Ramos (cell line): ENCODE measurements around the gene NOP9.

ENCODE experiments used
- in situ Hi-C: fragments of 300-500 bp; cut with MboI; formaldehyde crosslinking; loops from one replicate; pipeline ENCODE4 v1.14.3; 2022; ENCODE audit warnings: low sequenced_read_pairs; ENCODE audit not compliant: unreplicated experiment

NOP9 gene

DNA sequence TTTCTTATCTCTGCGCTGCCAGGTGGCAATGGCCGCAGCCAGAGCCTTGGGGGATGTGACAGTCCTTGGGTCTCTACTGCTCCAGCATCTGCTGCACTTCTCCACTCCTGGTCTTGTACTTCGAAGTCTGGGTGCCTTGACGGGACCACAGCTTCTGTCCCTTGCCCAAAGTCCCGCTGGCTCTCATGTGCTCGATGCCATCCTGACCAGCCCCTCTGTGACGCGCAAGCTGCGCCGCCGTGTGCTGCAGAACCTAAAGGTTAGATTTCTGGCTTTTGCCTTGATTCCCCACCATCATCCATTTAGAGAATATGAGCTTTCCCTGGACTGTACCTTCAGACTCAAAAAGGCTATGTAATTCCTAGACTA is 4.4 kb downstream of the NOP9 start:
- in situ Hi-C loops, result no loop called here

DNA sequence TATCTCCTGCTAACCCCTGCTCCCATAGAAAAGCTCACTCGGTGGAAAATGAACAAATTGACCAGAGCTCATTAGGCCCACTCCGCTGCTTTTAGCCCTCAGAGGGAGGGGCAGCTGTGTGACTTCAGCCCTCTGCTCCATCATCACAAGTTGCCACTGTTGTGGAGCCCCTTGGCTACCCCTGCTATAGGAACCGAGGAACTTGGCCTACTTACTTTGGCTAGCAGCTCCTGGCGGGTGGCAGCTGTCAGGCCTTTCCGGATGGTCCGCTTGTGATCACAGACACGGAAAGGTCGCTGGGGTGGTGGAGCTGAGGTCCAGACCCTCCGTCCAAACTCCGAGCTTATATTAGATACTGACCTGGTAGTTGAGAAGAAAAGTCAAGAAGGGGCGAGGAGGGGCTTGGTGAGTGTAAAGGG is 7.5 kb downstream of the NOP9 start:
- in situ Hi-C loops, result no loop called here

DNA sequence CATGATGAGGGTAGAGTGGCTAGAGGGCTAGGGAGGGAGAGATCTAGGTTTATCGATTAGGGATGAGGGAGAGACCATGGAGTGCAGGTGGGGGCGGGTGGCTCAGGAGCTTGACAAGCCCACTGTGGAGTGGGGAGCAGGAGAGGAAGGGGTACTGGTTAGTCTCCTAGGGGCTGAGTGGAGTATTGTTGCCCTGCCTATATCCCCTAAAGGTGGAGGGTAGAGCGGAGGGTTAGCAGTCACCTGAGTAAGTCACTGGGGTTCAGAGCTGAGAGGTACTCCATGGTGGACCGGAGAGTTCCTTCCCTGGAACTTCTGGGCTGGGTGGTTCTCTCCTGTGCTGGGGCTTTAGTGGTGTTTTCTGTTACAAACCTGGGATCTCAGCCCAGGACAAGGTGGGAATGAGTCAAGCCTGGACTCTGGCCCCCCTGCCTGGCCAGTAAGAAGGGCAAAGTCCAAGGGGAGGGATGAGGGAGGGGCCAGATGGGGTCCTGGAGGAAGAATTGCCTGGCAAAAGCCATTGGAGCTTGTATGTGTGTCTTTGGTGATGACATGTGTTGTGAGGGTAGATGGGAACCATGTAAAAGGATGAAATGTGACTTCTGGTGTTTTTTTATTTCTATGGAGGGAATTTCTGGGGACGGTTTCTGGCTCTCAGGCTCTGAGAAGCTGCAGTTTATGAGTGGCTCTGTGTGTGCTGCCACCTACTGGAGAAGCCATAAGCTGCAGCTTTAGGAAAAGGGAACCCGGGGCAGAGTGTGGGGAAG is 8.1 kb downstream of the NOP9 start, which contains the start of gene CIDEB:
TSS of gene CIDEB (minus strand) at position 403 of the 767 bp plus-strand sequence. CDS start at position 284, 119 bp downstream.
- in situ Hi-C loops, result no loop called here

GRCh38 chr14:24308342-24309124 is 8.9 kb downstream of the NOP9 start:
- in situ Hi-C loops, result no loop called here

GRCh38 chr14:24309538-24310264 is 10.1 kb downstream of the NOP9 start, which contains the start of gene LTB4R2:
Gene LTB4R2, plus strand, starts transcription at chr14:24310140. Its CDS starts 525 bp downstream, at chr14:24310665.
- in situ Hi-C loops, result no loop called here

DNA sequence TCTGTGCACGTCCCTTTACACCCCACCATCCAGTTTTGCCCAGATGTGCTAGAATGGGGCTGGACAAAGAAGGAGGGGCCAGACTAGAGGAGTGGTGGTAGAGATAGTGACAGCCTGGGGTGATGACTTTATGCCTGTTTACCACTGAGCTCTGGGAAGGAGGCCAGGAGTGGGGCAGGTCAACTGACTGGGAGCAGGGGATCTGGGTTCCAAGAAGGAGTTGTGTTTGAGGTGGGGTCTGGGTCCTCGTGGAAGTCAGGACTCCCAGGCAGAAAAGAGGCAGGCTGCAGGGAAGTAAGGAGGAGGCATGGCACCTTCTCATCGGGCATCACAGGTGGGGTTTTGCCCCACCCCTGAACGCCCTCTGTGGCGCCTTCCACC is 10.6 kb downstream of the NOP9 start:
- in situ Hi-C loops, result no loop called here

DNA sequence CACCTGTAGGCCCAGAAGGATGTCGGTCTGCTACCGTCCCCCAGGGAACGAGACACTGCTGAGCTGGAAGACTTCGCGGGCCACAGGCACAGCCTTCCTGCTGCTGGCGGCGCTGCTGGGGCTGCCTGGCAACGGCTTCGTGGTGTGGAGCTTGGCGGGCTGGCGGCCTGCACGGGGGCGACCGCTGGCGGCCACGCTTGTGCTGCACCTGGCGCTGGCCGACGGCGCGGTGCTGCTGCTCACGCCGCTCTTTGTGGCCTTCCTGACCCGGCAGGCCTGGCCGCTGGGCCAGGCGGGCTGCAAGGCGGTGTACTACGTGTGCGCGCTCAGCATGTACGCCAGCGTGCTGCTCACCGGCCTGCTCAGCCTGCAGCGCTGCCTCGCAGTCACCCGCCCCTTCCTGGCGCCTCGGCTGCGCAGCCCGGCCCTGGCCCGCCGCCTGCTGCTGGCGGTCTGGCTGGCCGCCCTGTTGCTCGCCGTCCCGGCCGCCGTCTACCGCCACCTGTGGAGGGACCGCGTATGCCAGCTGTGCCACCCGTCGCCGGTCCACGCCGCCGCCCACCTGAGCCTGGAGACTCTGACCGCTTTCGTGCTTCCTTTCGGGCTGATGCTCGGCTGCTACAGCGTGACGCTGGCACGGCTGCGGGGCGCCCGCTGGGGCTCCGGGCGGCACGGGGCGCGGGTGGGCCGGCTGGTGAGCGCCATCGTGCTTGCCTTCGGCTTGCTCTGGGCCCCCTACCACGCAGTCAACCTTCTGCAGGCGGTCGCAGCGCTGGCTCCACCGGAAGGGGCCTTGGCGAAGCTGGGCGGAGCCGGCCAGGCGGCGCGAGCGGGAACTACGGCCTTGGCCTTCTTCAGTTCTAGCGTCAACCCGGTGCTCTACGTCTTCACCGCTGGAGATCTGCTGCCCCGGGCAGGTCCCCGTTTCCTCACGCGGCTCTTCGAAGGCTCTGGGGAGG is 11.3 kb downstream of the NOP9 start, which contains the start of gene LTB4R:
TSS of gene LTB4R (plus strand) at position 857 of the 959 bp plus-strand sequence. CDS start 4,150 bp downstream, outside the sequence.
- in situ Hi-C loops, result no loop called here

GRCh38 chr14:24311837-24312615 is 12.4 kb downstream of the NOP9 start:
- in situ Hi-C loops, result no loop called here

DNA sequence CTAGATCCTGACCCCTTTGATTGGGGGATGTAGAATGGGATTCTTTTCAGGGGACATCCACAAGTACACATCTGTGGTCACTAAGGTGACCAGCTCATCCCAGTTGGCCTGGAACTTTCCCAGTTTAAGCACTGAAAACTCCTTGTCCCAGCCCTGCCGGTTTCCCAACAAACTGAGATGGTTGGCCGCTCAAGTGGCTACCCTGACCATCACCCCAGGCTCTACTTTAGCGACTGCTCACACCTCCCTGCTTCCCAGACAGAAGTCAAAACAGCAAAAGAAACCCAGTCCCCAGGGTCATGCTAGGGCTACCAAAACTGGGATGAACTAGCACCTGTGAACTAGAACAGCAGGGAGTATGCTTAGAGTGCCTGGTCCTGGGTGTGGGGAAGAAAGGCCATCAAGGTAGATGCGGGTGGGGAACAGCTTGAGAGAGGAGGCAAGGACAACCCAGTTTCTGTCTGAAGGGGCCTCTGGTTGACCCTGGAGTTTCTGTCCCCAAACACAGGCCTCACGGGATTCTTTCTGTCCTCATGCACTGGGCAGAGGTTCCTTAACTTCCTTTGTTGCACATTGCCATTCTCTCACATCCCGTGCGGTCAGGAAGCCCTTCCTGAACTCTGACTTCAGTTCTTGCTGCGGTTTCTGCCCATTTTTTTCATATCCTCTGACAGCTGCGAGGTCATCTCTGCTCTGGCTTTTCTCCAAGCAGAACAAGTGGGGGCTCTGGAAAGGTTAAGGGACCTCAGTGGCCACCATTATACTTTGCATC is 13.3 kb downstream of the NOP9 start:
- in situ Hi-C loops, result no loop called here

DNA sequence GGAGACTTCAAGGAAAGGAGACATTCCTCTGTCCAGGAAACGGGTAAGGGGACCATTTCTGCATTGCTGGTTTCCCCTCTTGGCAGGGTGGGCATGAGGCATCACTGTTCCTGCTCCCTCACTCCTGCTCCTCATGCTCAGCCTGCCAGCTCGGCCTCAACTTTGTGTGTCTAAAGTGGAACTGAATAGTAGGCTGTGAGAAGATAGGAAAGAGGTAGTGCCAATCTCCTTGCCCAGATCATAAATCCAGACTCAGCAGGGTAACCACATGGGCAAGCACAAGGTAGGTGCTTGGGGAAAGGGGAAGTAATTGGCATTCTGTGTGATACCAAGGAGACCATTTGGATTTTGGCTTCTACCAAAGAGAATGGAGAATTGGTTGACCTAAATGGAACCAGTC is 14.3 kb downstream of the NOP9 start:
- in situ Hi-C loops, result no loop called here

DNA sequence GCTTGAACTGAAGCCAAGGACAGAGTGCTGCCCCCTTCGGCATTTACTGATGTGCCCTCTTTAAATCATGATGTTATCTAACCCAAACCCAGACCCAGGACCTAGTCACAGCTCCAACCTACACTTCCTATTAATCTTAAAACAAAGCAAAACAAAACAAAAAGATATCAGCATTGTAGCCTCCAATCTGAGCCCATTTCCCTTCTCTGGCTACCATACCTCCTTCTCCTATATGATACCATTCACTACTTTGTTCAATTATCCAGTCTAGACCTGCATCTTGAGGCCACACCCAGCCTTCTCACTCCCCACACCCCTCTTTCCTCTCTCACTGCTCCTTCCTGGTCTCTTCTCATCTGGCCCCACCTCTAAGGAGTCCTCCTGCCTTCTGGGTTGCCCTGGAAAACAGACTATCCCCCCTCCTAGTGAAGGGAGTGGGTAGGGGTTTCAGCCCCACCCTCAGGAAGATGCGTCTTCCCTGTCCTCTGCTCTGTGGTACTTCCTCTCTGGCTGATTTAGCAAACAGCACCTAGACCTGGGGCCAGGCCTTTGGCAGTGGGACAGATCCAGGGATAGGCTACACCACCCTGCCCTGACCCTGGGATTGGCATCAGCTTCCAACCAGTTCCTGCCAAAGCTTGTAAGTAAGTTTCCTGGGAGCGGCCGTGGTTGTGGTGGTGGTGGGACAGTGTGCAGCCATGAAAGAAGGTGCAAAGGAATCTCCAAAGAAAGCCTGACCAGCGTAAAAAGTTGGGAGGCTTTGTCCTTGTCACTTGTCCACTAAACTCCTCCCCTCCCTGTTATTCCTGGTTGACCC is 14.9 kb downstream of the NOP9 start:
- in situ Hi-C loops, result no loop called here

DNA sequence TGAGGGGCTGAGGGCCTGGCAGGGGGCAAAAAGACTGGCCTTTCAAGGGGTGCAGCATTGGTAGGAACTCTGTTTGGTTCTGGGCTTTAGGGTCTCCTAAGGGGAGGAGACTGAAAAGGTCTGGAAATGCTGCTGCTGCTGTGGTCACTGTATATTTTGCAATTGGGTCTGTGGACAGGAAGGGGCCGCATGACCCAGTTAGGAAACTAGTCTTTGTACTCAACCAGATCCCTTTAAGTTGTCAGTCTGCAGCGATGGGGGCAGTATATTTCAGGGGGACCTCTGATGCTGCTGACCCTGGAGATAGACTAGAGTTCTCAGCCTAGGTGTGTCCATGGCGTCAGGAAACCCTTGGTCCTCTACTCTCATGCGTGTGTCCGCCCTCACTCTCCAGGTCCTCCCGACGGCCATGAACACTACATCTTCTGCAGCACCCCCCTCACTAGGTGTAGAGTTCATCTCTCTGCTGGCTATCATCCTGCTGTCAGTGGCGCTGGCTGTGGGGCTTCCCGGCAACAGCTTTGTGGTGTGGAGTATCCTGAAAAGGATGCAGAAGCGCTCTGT is 15.7 kb downstream of the NOP9 start:
- in situ Hi-C loops, result no loop called here

DNA sequence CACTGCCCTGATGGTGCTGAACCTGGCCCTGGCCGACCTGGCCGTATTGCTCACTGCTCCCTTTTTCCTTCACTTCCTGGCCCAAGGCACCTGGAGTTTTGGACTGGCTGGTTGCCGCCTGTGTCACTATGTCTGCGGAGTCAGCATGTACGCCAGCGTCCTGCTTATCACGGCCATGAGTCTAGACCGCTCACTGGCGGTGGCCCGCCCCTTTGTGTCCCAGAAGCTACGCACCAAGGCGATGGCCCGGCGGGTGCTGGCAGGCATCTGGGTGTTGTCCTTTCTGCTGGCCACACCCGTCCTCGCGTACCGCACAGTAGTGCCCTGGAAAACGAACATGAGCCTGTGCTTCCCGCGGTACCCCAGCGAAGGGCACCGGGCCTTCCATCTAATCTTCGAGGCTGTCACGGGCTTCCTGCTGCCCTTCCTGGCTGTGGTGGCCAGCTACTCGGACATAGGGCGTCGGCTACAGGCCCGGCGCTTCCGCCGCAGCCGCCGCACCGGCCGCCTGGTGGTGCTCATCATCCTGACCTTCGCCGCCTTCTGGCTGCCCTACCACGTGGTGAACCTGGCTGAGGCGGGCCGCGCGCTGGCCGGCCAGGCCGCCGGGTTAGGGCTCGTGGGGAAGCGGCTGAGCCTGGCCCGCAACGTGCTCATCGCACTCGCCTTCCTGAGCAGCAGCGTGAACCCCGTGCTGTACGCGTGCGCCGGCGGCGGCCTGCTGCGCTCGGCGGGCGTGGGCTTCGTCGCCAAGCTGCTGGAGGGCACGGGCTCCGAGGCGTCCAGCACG is 16.4 kb downstream of the NOP9 start:
- in situ Hi-C loops, result no loop called here

DNA sequence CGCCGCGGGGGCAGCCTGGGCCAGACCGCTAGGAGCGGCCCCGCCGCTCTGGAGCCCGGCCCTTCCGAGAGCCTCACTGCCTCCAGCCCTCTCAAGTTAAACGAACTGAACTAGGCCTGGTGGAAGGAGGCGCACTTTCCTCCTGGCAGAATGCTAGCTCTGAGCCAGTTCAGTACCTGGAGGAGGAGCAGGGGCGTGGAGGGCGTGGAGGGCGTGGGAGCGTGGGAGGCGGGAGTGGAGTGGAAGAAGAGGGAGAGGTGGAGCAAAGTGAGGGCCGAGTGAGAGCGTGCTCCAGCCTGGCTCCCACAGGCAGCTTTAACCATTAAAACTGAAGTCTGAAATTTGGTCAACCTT is 16.9 kb downstream of the NOP9 start:
- in situ Hi-C loops, result no loop called here

- in situ Hi-C loops, result no loop called here
Measured at GRCh38 chr14:24317141-24317928, 17.7 kb downstream of the NOP9 start.
